IMR-90 (cell line): ENCODE measurements around the gene SLC15A3. TPM values are rescaled to one million over a fixed set of nuclear protein-coding genes. Genes with fewer than 3 reads are reported as not detected.
A peak's percentile ranks its signal among the peaks of the same experiment; 100 is the strongest.

ENCODE experiments used
- ATAC-seq: fragments of 200-7000 bp; cut with Tn5 transposase; 2 replicates; pipeline ENCODE4 v1.9.1; 2020; ENCODE audit warnings: low read depth, mild to moderate bottlenecking, moderate library complexity
- BruUV-seq: library from RNA; stranded (reverse); fragments of 400-500 nt; replicated peaks from 2 replicates; lab custom pipeline; 2021; lab: Mats Ljungman, UMichigan
- CTCF ChIA-PET: fragments of 300-600 bp; formaldehyde crosslinking; extraction: SDS; loops from one replicate; lab custom pipeline; 2021; ENCODE audit warnings: antibody characterized with exemption; lab: Yijun Ruan, JAX
- POLR2A ChIA-PET: fragments of 300-600 bp; sonication (Branson Sonifier 250); formaldehyde crosslinking; loops from one replicate; lab custom pipeline; 2022; ENCODE audit warnings: antibody characterized with exemption; ENCODE audit not compliant: unreplicated experiment; lab: Charles Lee
- DNase-seq: peaks from one replicate; pipeline ENCODE4 v3.0.0; 2013
- H2AFZ ChIP-seq: replicated peaks from 2 replicates; pipeline ENCODE3; 2013; ENCODE audit warnings: low read length, mild to moderate bottlenecking; ENCODE audit not compliant: poor library complexity
- H2AK5ac ChIP-seq: 2 replicates; pipeline ENCODE4 v1.6.1; 2013; ENCODE audit warnings: low read depth, low read length, inconsistent platforms
- H2AK9ac ChIP-seq: replicated peaks from 2 replicates; pipeline ENCODE3; 2013; ENCODE audit warnings: mild to moderate bottlenecking, low read depth, low read length, moderate library complexity; ENCODE audit not compliant: poor library complexity
- H2BK120ac ChIP-seq: 2 replicates; pipeline ENCODE4 v1.6.1; 2013; ENCODE audit warnings: low read depth, low read length, inconsistent platforms
- H2BK15ac ChIP-seq: 3 replicates; pipeline ENCODE4 v1.6.1; 2013; ENCODE audit warnings: low read depth, low read length, inconsistent platforms
- H2BK20ac ChIP-seq: 2 replicates; pipeline ENCODE4 v1.6.1; 2013; ENCODE audit warnings: low read depth, mild to moderate bottlenecking, inconsistent platforms, low read length, moderate library complexity
- H2BK5ac ChIP-seq: 2 replicates; pipeline ENCODE4 v1.6.1; 2013; ENCODE audit warnings: mild to moderate bottlenecking, low read depth, low read length, inconsistent platforms; ENCODE audit not compliant: poor library complexity, severe bottlenecking
- H3K14ac ChIP-seq: replicated peaks from 2 replicates; pipeline ENCODE4 v1.6.1; 2013; ENCODE audit warnings: low read depth, low read length, inconsistent platforms
- H3K18ac ChIP-seq: 2 replicates; pipeline ENCODE4 v1.6.1; 2013; ENCODE audit warnings: low read depth, low read length, control low read depth
- H3K23ac ChIP-seq: 2 replicates; pipeline ENCODE4 v1.6.1; 2013; ENCODE audit warnings: low read depth, low read length, inconsistent platforms
- H3K27ac ChIP-seq: 2 replicates; pipeline ENCODE4 v1.5.1; 2013; ENCODE audit warnings: mild to moderate bottlenecking, control low read depth, low read length; ENCODE audit not compliant: insufficient read depth
- H3K27me3 ChIP-seq: 2 replicates; pipeline ENCODE4 v1.6.1; 2013; ENCODE audit warnings: low read length; ENCODE audit not compliant: control insufficient read depth, insufficient read depth
- H3K36me3 ChIP-seq: 2 replicates; pipeline ENCODE4 v1.6.1; 2013; ENCODE audit warnings: low read length, mixed read lengths; ENCODE audit not compliant: control insufficient read depth, insufficient read depth
- H3K4ac ChIP-seq: 2 replicates; pipeline ENCODE4 v1.6.1; 2013; ENCODE audit warnings: low read depth, low read length, inconsistent platforms
- H3K4me1 ChIP-seq: 2 replicates; pipeline ENCODE4 v1.6.1; 2013; ENCODE audit warnings: low read length, mixed read lengths; ENCODE audit not compliant: control insufficient read depth, insufficient read depth
- H3K4me2 ChIP-seq: 2 replicates; pipeline ENCODE4 v1.6.1; 2013; ENCODE audit warnings: low read depth, mild to moderate bottlenecking, control low read depth, low read length, moderate library complexity
- H3K4me3 ChIP-seq: 2 replicates; pipeline ENCODE4 v1.5.1; 2013; ENCODE audit warnings: low read depth, mild to moderate bottlenecking, control low read depth, low read length, moderate library complexity; ENCODE audit not compliant: insufficient read depth
- H3K56ac ChIP-seq: 2 replicates; pipeline ENCODE4 v1.6.1; 2013; ENCODE audit warnings: low read length, inconsistent platforms; ENCODE audit not compliant: insufficient read depth; ENCODE audit errors: extremely low read depth
- H3K79me1 ChIP-seq, 2 experiments: 2 replicates each; pipeline ENCODE4 v1.6.1; 2013; ENCODE audit warnings: low read length in 2 of 2, inconsistent platforms in 1 of 2, low read depth in 1 of 2
- H3K9ac ChIP-seq: 2 replicates; pipeline ENCODE4 v1.6.1; 2013; ENCODE audit warnings: low read depth, low read length, control low read depth
- H3K9me1 ChIP-seq: 2 replicates; pipeline ENCODE4 v1.6.1; 2013; ENCODE audit warnings: low read length, inconsistent platforms; ENCODE audit not compliant: insufficient read depth
- H3K9me3 ChIP-seq: 2 replicates; pipeline ENCODE4 v1.6.1; 2013; ENCODE audit warnings: low read length; ENCODE audit not compliant: control insufficient read depth, insufficient read depth
- H4K20me1 ChIP-seq: 2 replicates; pipeline ENCODE4 v1.6.1; 2013; ENCODE audit warnings: low read length, inconsistent platforms; ENCODE audit not compliant: insufficient read depth
- H4K5ac ChIP-seq: 2 replicates; pipeline ENCODE4 v1.6.1; 2013; ENCODE audit warnings: mild to moderate bottlenecking, low read depth, low read length, control low read depth
- H4K8ac ChIP-seq, 2 experiments: 2 replicates each; pipeline ENCODE4 v1.6.1; 2013; ENCODE audit warnings: low read depth in 2 of 2, low read length in 2 of 2, control low read depth in 1 of 2, inconsistent platforms in 1 of 2
- H4K91ac ChIP-seq: 2 replicates; pipeline ENCODE4 v1.6.1; 2013; ENCODE audit warnings: low read depth, low read length, inconsistent platforms; ENCODE audit not compliant: insufficient read depth
- BHLHE40 ChIP-seq: fragments of 150-350 bp; IDR thresholded peaks from 2 replicates; pipeline ENCODE4 v1.6.1; 2016; ENCODE audit warnings: mild to moderate bottlenecking, low read depth, low read length
- CHD1 ChIP-seq: IDR thresholded peaks from 2 replicates; pipeline ENCODE4 v1.6.1; 2012; ENCODE audit warnings: low read depth, low read length, improper control_type of control experiment
- FOS ChIP-seq: fragments of 150-350 bp; IDR thresholded peaks from 2 replicates; pipeline ENCODE4 v1.6.1; 2016; ENCODE audit warnings: low read depth, low read length
- MAFK ChIP-seq: IDR thresholded peaks from 2 replicates; pipeline ENCODE4 v1.6.1; 2012; ENCODE audit warnings: low read depth, low read length, improper control_type of control experiment
- MAZ ChIP-seq: IDR thresholded peaks from 2 replicates; pipeline ENCODE4 v1.6.1; 2012; ENCODE audit warnings: low read depth, mild to moderate bottlenecking, low read length, improper control_type of control experiment, moderate library complexity, borderline replicate concordance
- MXI1 ChIP-seq: IDR thresholded peaks from 2 replicates; pipeline ENCODE4 v1.6.1; 2012; ENCODE audit warnings: low read depth, mild to moderate bottlenecking, low read length, moderate library complexity, borderline replicate concordance
- NFE2L2 ChIP-seq: fragments of 150-350 bp; IDR thresholded peaks from 2 replicates; pipeline ENCODE4 v1.6.1; 2016; ENCODE audit warnings: low read depth, mild to moderate bottlenecking, low read length
- POLR2A ChIP-seq: IDR thresholded peaks from 2 replicates; pipeline ENCODE4 v1.6.1; 2012; ENCODE audit warnings: mild to moderate bottlenecking, low read depth, low read length
- RAD21 ChIP-seq: IDR thresholded peaks from 2 replicates; pipeline ENCODE4 v1.6.1; 2012; ENCODE audit warnings: low read length, improper control_type of control experiment
- RCOR1 ChIP-seq: IDR thresholded peaks from 2 replicates; pipeline ENCODE4 v1.6.1; 2012; ENCODE audit warnings: mild to moderate bottlenecking, low read length, improper control_type of control experiment; ENCODE audit not compliant: insufficient replicate concordance
- RFX5 ChIP-seq: IDR thresholded peaks from 2 replicates; pipeline ENCODE4 v1.8.0; 2012; ENCODE audit warnings: low read depth, mild to moderate bottlenecking, low read length, moderate library complexity
- SMC3 ChIP-seq: fragments of 150-350 bp; IDR thresholded peaks from 2 replicates; pipeline ENCODE4 v1.6.1; 2016; ENCODE audit warnings: low read depth, mild to moderate bottlenecking, antibody characterized with exemption, low read length, moderate library complexity
- WGBS, 2 experiments: methylation state at CpG; one replicate each; pipeline versions ENCODE4 v1.1.5 to v1.1.7; 2013; ENCODE audit warnings: missing lambda C conversion rate in 2 of 2; ENCODE audit not compliant: insufficient read length in 1 of 2; ENCODE audit errors: extremely low coverage in 2 of 2; 5-methylcytosine and 5-hydroxymethylcytosine counted together
- dilution Hi-C: fragments of 300-500 bp; cut with HindIII; formaldehyde crosslinking; loops from one replicate; pipeline ENCODE4 v1.14.3; 2018; ENCODE audit warnings: low sequenced_read_pairs; ENCODE audit not compliant: unreplicated experiment
- in situ Hi-C: fragments of 300-500 bp; cut with MboI; formaldehyde crosslinking; loops from 3 replicates; pipeline ENCODE4 v1.14.3; 2019; ENCODE audit warnings: low sequenced_read_pairs, inconsistent platforms, mixed read lengths
- intact Hi-C: fragments of 100-400 bp; cut with micrococcal nuclease; formaldehyde crosslinking; loops from 2 replicates; pipeline ENCODE4 v1.10.0; 2022
- polyA plus RNA-seq, 3 experiments: library from polyadenylated mRNA; depleted of rRNA; stranded (reverse); fragments of >200 nt; gene quantifications; 2 replicates each; pipeline ENCODE4 v1.2.3, GENCODE V29; 2012; ENCODE audit warnings: low replicate concordance in 1 of 3
- total RNA-seq: library from RNA; depleted of rRNA; stranded (reverse); fragments of >200 nt; gene quantifications from 2 replicates; pipeline ENCODE4 v1.2.3, GENCODE V29; 2012
- TF ChIP-seq, protein P1 (sequence below): conservative IDR thresholded peaks from 2 replicates; pipeline ENCODE4 v1.5.1; 2012; ENCODE audit warnings: mild to moderate bottlenecking, low read depth, low read length, improper control_type of control experiment
- TF ChIP-seq, protein P2 (sequence below): fragments of 150-350 bp; IDR thresholded peaks from 2 replicates; pipeline ENCODE4 v1.6.1; 2017; ENCODE audit warnings: mild to moderate bottlenecking, antibody characterized with exemption, low read length, low read depth
- TF ChIP-seq, protein P3 (sequence below): fragments of 150-350 bp; IDR thresholded peaks from 2 replicates; pipeline ENCODE4 v1.6.1; 2016; ENCODE audit warnings: low read depth, mild to moderate bottlenecking, low read length, moderate library complexity, borderline replicate concordance

SLC15A3 gene
- total and polyA plus RNA-seq, 2 of the 4 experiments (the other 2 are of a cell fraction) = 3.2 to 4.4 TPM

DNA sequence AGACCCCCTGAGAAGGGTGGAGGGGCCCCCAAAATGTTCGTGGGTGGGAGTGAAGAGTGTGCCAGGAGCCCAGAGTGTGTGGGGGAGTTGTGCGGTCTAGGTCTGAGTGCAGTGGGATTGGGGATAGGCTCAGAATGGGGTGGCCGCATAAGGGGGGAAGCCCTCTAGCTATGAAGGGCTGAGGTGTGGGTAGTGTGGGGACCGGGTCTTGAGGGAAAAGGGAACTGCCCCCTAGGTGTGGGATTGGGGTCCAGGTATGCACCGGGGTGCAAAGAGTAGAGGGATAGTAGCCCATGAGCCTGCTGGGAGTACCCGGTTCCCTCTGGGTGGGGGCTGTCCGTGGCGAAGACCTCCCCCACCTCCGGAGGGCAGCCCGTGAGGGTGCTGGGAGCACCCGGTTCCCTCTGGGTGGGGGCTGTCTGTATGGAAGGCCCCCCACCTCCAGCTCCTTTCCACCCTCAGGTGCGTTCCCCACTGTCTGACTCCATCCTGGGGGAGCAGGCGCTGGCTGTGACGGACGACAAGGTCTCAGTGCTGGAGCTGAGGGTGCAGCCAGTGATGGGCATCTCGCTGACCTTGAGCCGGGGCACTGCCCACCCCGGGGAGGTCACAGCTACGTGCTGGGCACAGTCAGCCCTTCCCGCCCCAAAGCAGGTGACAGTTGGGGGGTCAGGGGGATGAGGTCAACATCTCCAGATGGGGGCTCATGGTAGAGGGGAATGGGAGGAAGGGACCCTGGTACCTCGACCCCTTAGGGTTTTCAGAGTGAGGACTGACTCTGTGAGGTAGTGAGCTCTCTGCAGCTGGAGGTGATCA lies 17.0 kb downstream of the SLC15A3 start:
- no peak overlapping the region for H3K27ac ChIP-seq
- no peaks in the 10 kb centered on the region for H3K9me1 ChIP-seq
- H3K9me3 ChIP-seq = no peaks in the 10 kb centered on the region
- H3K4me2 ChIP-seq = no peak overlapping the region
- POLR2A ChIA-PET = no interaction called here
- ATAC-seq = no peak
- H3K36me3 ChIP-seq = peaks cover 47% of the 10 kb centered on the region
- H3K14ac ChIP-seq = no peak overlapping the region
- no peak overlapping the region for H4K5ac ChIP-seq
- intact Hi-C loops = no loop called here
- 93% methylated on average over 3 of the region's 21 CpGs; no CpG with 5 or more reads in 1 of the 2 experiments for WGBS, 2 experiments
- no peak overlapping the region for H3K56ac ChIP-seq
- H4K8ac ChIP-seq = no peak overlapping the region
- no peak overlapping the region for H2BK20ac ChIP-seq
- no peak overlapping the region for H3K23ac ChIP-seq
- no peak overlapping the region for H3K4ac ChIP-seq
- CTCF ChIA-PET = interaction anchor here (0.7 kb wide), 1 partner anchor 440 kb away, joined by 4 read pairs; no protein-coding TSS in a partner anchor
- H4K91ac ChIP-seq = no peak overlapping the region
- no peaks in the 10 kb centered on the region for H4K20me1 ChIP-seq
- H3K4me3 ChIP-seq = no peak overlapping the region
- no peak for DNase-seq
- peak overlapping the region; percentile 50 for H2AK9ac ChIP-seq
- in situ Hi-C loops = no loop called here
- H2AFZ ChIP-seq = no peak overlapping the region
- no peaks in the 10 kb centered on the region; the same call in 1 of the 2 replicates for H3K4me1 ChIP-seq
- no peak overlapping the region for H2AK5ac ChIP-seq
- H2BK120ac ChIP-seq = no peak overlapping the region
- BruUV-seq = no TSS peak
- no peak overlapping the region for H2BK5ac ChIP-seq
- no peak overlapping the region for H3K18ac ChIP-seq
- no peak overlapping the region for H3K9ac ChIP-seq
- no peaks in the 10 kb centered on the region for H3K79me1 ChIP-seq
- no peaks in the 10 kb centered on the region for H3K27me3 ChIP-seq
- dilution Hi-C loops = no loop called here
- H2BK15ac ChIP-seq = no peak overlapping the region
- TF ChIP-seq BHLHE40 = no peak
- TF ChIP-seq FOS = no peak
- TF ChIP-seq RFX5 = no peak
- no peak for TF ChIP-seq RAD21
- TF ChIP-seq, protein P1, sequence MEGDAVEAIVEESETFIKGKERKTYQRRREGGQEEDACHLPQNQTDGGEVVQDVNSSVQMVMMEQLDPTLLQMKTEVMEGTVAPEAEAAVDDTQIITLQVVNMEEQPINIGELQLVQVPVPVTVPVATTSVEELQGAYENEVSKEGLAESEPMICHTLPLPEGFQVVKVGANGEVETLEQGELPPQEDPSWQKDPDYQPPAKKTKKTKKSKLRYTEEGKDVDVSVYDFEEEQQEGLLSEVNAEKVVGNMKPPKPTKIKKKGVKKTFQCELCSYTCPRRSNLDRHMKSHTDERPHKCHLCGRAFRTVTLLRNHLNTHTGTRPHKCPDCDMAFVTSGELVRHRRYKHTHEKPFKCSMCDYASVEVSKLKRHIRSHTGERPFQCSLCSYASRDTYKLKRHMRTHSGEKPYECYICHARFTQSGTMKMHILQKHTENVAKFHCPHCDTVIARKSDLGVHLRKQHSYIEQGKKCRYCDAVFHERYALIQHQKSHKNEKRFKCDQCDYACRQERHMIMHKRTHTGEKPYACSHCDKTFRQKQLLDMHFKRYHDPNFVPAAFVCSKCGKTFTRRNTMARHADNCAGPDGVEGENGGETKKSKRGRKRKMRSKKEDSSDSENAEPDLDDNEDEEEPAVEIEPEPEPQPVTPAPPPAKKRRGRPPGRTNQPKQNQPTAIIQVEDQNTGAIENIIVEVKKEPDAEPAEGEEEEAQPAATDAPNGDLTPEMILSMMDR = no peak
- no peak for TF ChIP-seq MXI1
- TF ChIP-seq, protein P2, sequence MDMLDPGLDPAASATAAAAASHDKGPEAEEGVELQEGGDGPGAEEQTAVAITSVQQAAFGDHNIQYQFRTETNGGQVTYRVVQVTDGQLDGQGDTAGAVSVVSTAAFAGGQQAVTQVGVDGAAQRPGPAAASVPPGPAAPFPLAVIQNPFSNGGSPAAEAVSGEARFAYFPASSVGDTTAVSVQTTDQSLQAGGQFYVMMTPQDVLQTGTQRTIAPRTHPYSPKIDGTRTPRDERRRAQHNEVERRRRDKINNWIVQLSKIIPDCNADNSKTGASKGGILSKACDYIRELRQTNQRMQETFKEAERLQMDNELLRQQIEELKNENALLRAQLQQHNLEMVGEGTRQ = no peak
- no peak for TF ChIP-seq POLR2A
- no peak for TF ChIP-seq MAZ
- no peak for TF ChIP-seq SMC3
- TF ChIP-seq MAFK = no peak
- no peak for TF ChIP-seq CHD1
- TF ChIP-seq RCOR1 = no peak
- TF ChIP-seq, protein P3, sequence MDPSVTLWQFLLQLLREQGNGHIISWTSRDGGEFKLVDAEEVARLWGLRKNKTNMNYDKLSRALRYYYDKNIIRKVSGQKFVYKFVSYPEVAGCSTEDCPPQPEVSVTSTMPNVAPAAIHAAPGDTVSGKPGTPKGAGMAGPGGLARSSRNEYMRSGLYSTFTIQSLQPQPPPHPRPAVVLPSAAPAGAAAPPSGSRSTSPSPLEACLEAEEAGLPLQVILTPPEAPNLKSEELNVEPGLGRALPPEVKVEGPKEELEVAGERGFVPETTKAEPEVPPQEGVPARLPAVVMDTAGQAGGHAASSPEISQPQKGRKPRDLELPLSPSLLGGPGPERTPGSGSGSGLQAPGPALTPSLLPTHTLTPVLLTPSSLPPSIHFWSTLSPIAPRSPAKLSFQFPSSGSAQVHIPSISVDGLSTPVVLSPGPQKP = no peak
- TF ChIP-seq NFE2L2 = no peak
